Ovary (tissue), 9 donors: ENCODE results near the gene HS6ST3. TPM values are rescaled to one million over a fixed set of nuclear protein-coding genes. Genes with fewer than 3 reads are reported as not detected.

Source experiments
- DNase-seq, 5 donors: peaks; one replicate each; pipeline ENCODE4 v3.0.0-alpha.2; 2019 to 2020
- H3K27ac ChIP-seq, 2 donors: fragments of 200-600 bp; one replicate each; pipeline versions ENCODE4 v1.5.1 to v1.8.0; 2019 to 2022
- H3K27me3 ChIP-seq: fragments of 200-600 bp; one replicate; pipeline ENCODE4 v1.8.0; 2022
- H3K36me3 ChIP-seq: fragments of 200-600 bp; sonication (generic); one replicate; pipeline ENCODE4 v1.5.1; 2019
- H3K4me1 ChIP-seq: one replicate; pipeline ENCODE4 v1.8.1; 2013; ENCODE audit warnings: mild to moderate bottlenecking, moderate library complexity; ENCODE audit not compliant: insufficient read depth
- H3K4me3 ChIP-seq: fragments of 200-600 bp; sonication (generic); one replicate; pipeline ENCODE4 v1.5.1; 2017
- H3K9me3 ChIP-seq, 2 donors: fragments of 200-600 bp in 1 of 2; sonication (generic) in 1 of 2; one replicate each; pipeline versions ENCODE4 v1.5.1 to v1.8.1; 2013 to 2019; ENCODE audit warnings: mild to moderate bottlenecking in 1 of 2, moderate library complexity in 1 of 2
- EP300 ChIP-seq: sonication (generic); formaldehyde crosslinking; IDR thresholded peaks from one replicate; pipeline ENCODE4 v1.6.1; 2017; ENCODE audit warnings: antibody characterized with exemption
- POLR2A ChIP-seq: fragments of 450-650 bp; IDR thresholded peaks from one replicate; pipeline ENCODE4 v1.6.1; 2017; ENCODE audit warnings: antibody characterized with exemption, mild to moderate bottlenecking, moderate library complexity
- WGBS, 3 donors: extraction: QIAGEN DNeasy Blood & Tissue Kit in 1 of 3; methylation state at CpG; one replicate each; pipeline versions ENCODE4 v1.1.5 to v1.1.7; 2013 to 2017; 5-methylcytosine and 5-hydroxymethylcytosine counted together
- intact Hi-C, 4 donors: fragments of 100-400 bp; cut with DNase I; formaldehyde crosslinking; loops; one replicate each; pipeline versions ENCODE4 v1.11.0 to v1.15.1; 2022 to 2023
- polyA plus RNA-seq, 2 donors: library from polyadenylated mRNA; stranded (reverse); fragments of 200-250 nt in 1 of 2; fragments of 350-450 nt in 1 of 2; fragmentation: Illumina TruSeq in 1 of 2; extraction: RNeasy Lipid Tissue Mini Kit (QIAGEN cat#74804) in 1 of 2; gene quantifications; one replicate each; pipeline ENCODE4 v1.2.3, GENCODE V29; 2013 to 2014
- total RNA-seq, 7 donors: library from RNA; depleted of rRNA in 2 of 7; stranded (reverse); fragments of >200 nt in 2 of 7; fragmentation: NEBNext Ultra II Directional in 3 of 7; extraction: Animal tissue kit (Norgen Biotek cat#: 25700) in 3 of 7; gene quantifications; one replicate each; pipeline versions ENCODE4 v1.1.0 to v1.2.4, GENCODE V29; 2016 to 2023
- TF ChIP-seq, protein P1 (sequence below), 3 donors: fragments of 450-650 bp in 2 of 3; fragments of 200-600 bp in 1 of 3; IDR thresholded peaks; one replicate each; pipeline versions ENCODE4 v1.5.1 to v1.8.0; 2016 to 2022; ENCODE audit warnings: antibody characterized with exemption in 3 of 3, mild to moderate bottlenecking in 1 of 3
- donor health status: DM: no; HTN: no; CAD: no; lungs with moderate emphysema.
- donor health status: DM: no; HTN: no; CAD: no.
- donor health status: Bipolar disorder and iron deficiency.
- donor health status: DM: yes; HTN: yes; CAD: no.
- donor health status: DM: no; HTN: no; CAD: no.
- donor health status: DM: yes; HTN: yes; CAD: no.

HS6ST3 gene
- total and polyA plus RNA-seq, 9 donors = 0.05 to 0.46 (median 0.19) TPM; not detected in 3

DNA sequence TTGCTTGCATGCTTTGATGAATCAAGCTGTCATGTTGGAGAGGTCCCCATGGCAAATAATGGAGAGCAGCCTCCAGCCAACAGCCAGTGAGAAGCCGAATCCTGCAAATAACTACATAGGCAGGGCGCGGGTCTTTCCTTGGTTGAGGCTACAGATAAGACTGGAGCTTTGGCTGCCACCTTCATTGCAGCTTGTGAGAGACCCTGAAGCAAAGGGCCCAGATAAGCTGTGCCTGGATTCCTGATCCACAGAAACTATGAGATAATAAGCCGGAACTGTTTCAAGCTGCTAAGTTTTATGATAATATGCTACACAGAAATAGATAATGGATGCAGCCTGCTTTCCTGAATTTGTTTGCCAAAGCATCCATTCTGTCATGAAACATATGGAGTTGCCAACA lies 257.0 kb downstream of the HS6ST3 start:
- no peak overlapping the region for H3K27ac ChIP-seq
- H3K27me3 ChIP-seq = no peaks in the 10 kb centered on the region
- 51 to 74% (median 57%) methylated on average over 4 of the region's 4 CpGs for WGBS, 3 donors
- TF ChIP-seq POLR2A (no peak), EP300 (no peak)
- TF ChIP-seq, protein P1, sequence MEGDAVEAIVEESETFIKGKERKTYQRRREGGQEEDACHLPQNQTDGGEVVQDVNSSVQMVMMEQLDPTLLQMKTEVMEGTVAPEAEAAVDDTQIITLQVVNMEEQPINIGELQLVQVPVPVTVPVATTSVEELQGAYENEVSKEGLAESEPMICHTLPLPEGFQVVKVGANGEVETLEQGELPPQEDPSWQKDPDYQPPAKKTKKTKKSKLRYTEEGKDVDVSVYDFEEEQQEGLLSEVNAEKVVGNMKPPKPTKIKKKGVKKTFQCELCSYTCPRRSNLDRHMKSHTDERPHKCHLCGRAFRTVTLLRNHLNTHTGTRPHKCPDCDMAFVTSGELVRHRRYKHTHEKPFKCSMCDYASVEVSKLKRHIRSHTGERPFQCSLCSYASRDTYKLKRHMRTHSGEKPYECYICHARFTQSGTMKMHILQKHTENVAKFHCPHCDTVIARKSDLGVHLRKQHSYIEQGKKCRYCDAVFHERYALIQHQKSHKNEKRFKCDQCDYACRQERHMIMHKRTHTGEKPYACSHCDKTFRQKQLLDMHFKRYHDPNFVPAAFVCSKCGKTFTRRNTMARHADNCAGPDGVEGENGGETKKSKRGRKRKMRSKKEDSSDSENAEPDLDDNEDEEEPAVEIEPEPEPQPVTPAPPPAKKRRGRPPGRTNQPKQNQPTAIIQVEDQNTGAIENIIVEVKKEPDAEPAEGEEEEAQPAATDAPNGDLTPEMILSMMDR (IDR thresholded peaks at IDR 0.05) = no peak
- no peak for DNase-seq
- no peak overlapping the region for H3K4me3 ChIP-seq
- no peaks in the 10 kb centered on the region for H3K9me3 ChIP-seq
- no peaks in the 10 kb centered on the region for H3K4me1 ChIP-seq
- H3K36me3 ChIP-seq = no peaks in the 10 kb centered on the region
- intact Hi-C loops = no loop called here

DNA sequence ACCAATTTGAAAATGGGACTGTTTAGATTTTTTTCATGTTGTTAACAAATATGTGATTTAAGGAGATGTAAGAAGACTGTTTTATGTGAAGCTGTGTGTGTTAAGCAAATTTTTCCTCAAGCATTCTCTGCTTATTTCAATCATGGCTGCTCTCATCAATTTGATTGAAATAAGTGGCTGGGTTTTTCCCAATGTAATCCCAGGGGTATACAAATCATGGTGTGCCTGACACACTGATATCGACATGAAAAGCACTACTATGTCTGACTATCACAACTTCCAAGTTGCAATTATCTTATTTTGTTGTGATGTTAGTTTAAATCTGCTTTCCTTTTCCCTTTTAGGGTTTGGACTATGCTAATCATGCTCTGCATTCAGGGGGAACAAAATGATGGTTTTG lies 283.7 kb downstream of the HS6ST3 start:
- H3K36me3 ChIP-seq = no peaks in the 10 kb centered on the region
- intact Hi-C loops = no loop called here
- H3K4me3 ChIP-seq = no peak overlapping the region
- TF ChIP-seq EP300 (no peak), POLR2A (no peak)
- TF ChIP-seq, protein P1 (IDR thresholded peaks at IDR 0.05) = no peak
- H3K9me3 ChIP-seq = no peaks in the 10 kb centered on the region
- no peaks in the 10 kb centered on the region for H3K4me1 ChIP-seq
- no peak for DNase-seq
- H3K27me3 ChIP-seq = no peaks in the 10 kb centered on the region
- WGBS, 3 donors = 57 to 71% (median 59%) methylated on average over 1 of the region's 1 CpG
- H3K27ac ChIP-seq = no peak overlapping the region

DNA sequence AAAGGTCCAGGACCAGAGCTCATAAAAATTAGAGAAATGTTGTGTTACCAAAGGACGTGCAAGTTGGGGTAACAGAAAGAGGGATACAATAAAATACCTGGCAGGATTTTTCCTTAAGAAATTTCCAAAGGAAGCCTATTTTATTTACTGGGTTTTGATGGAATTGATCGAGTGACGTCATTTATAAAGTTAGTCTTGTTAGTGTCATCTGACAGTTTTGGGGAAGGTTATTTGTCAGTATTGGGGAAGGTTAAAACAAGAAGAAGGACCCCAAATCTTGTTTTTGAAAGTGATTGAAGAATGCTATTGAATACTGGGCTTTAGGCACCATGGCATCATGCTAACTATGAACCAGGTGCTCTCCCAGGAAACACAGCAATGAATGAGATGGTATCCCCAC lies 287.9 kb downstream of the HS6ST3 start:
- TF ChIP-seq, protein P1 (IDR thresholded peaks at IDR 0.05) = no peak
- TF ChIP-seq EP300 = no peak
- no peak for TF ChIP-seq POLR2A
- DNase-seq = no peak
- no peaks in the 10 kb centered on the region for H3K9me3 ChIP-seq
- H3K27ac ChIP-seq = no peak overlapping the region
- H3K4me3 ChIP-seq = no peak overlapping the region
- no peaks in the 10 kb centered on the region for H3K4me1 ChIP-seq
- H3K27me3 ChIP-seq = no peaks in the 10 kb centered on the region
- intact Hi-C loops = no loop called here
- WGBS, 3 donors = 89 to 92% (median 92%) methylated on average over 3 of the region's 3 CpGs
- H3K36me3 ChIP-seq = no peaks in the 10 kb centered on the region

DNA sequence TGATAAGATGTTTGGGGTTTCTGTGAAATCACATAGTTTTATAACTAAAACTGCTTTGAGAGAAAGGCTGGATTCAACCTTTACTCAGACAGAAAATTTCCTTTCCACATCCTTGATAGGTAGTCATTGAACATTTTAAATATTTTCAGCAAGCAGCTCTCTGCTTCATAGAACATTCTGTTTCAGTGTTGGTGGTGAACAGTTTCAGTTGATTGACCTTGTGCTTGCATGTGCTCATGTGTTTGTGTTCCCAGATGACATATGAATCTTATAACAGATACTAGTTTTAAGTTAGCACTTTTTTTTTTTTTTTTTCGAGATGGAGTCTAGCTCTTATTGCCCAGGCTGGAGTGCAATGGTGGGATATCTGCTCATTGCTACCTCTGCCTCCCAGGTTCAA lies 290.1 kb downstream of the HS6ST3 start:
- H3K9me3 ChIP-seq = no peaks in the 10 kb centered on the region
- WGBS, 3 donors = 43 to 53% (median 50%) methylated on average over 1 of the region's 1 CpG
- H3K4me1 ChIP-seq = no peaks in the 10 kb centered on the region
- no peak overlapping the region for H3K4me3 ChIP-seq
- H3K27me3 ChIP-seq = no peaks in the 10 kb centered on the region
- TF ChIP-seq EP300 (no peak), POLR2A (no peak)
- TF ChIP-seq, protein P1 (IDR thresholded peaks at IDR 0.05) = no peak
- intact Hi-C loops = no loop called here
- DNase-seq = no peak
- H3K27ac ChIP-seq = no peak overlapping the region
- no peaks in the 10 kb centered on the region for H3K36me3 ChIP-seq

DNA sequence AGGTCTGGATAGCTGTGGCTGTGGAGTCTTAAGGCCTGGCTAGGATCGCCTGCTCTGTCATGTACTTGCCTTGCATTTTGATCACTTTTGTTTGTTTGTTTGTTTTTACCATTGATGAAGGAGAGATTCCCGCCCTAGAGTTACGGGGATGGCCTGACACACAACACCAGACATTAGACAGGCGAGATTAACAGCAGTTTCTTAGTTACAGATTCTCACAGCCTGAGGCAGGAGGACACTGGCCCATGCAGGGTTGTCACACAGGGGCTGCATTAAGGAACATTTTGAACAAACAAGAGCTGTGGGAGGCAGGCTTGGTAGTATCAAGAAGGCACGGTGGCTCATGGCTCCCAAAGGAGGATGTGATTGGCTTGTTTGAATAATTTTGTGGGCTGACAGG lies 291.8 kb downstream of the HS6ST3 start:
- no peaks in the 10 kb centered on the region for H3K27me3 ChIP-seq
- no peaks in the 10 kb centered on the region for H3K4me1 ChIP-seq
- H3K4me3 ChIP-seq = no peak overlapping the region
- H3K9me3 ChIP-seq = no peaks in the 10 kb centered on the region
- no peak for DNase-seq
- no peak overlapping the region for H3K27ac ChIP-seq
- TF ChIP-seq POLR2A (no peak), EP300 (no peak)
- TF ChIP-seq, protein P1 (IDR thresholded peaks at IDR 0.05) = no peak
- intact Hi-C loops = no loop called here
- 70 to 77% (median 75%) methylated on average over 5 of the region's 5 CpGs for whole genome bisulfite sequencing, 3 donors
- no peaks in the 10 kb centered on the region for H3K36me3 ChIP-seq
